ENCODE results near the gene EEFSEC.

EEFSEC gene

GRCh38 chr3:128263946-128264345 lies 110.7 kb downstream of the EEFSEC start:
- Histone ChIP-seq H3K4me2 (ENCODE audit: low read depth, low read length) (no peak overlapping the region), H3F3A (ENCODE audit: insufficient read depth, low read length) (no peaks in the 10 kb centered on the region), H3K27ac (ENCODE audit: low read length) (no peak overlapping the region)

GRCh38 chr3:128266453-128266852 lies 113.2 kb downstream of the EEFSEC start:
- Histone ChIP-seq H3K27ac (ENCODE audit: low read length) (no peak overlapping the region), H3K36me3 (replicated peaks; ENCODE audit: insufficient read depth, low read length) (no peaks in the 10 kb centered on the region), H4K20me1 (ENCODE audit: insufficient read depth, low read length) (no peaks in the 10 kb centered on the region), H3K4me2 (ENCODE audit: low read depth, low read length) (no peak overlapping the region), H3F3A (ENCODE audit: insufficient read depth, low read length) (no peaks in the 10 kb centered on the region), H3K9ac (ENCODE audit: low read length) (no peak overlapping the region), H3K79me2 (ENCODE audit: low read length) (no peaks in the 10 kb centered on the region), H3K9me3 (replicated peaks; ENCODE audit: insufficient read depth, low read length) (no peaks in the 10 kb centered on the region), H3K9me2 (replicated peaks; ENCODE audit: insufficient read depth, low read length) (no peaks in the 10 kb centered on the region), H3K27me3 (replicated peaks; ENCODE audit: insufficient read depth, low read length) (no peaks in the 10 kb centered on the region), H2AFZ (ENCODE audit: low read length) (no peak overlapping the region), H3K4me3 (ENCODE audit: low read length) (no peak overlapping the region), H3K4me1 (ENCODE audit: low read length) (no peaks in the 10 kb centered on the region)
- DNase-seq, result no peak
- TF ChIP-seq EZH2phosphoT487 (IDR thresholded peaks at IDR 0.05; ENCODE audit: low read length) (no peak), CTCF (IDR thresholded peaks at IDR 0.05; ENCODE audit: low read length) (no peak), EZH2 (optimal IDR thresholded peaks at IDR 0.05; ENCODE audit: low read depth, low read length) (no peak)

More at GRCh38 chr3:128263946-128264345, 110.7 kb downstream of the EEFSEC start:
- Histone ChIP-seq H3K9ac (ENCODE audit: low read length) (no peak overlapping the region), H3K27me3 (replicated peaks; ENCODE audit: insufficient read depth, low read length) (no peaks in the 10 kb centered on the region), H3K9me3 (replicated peaks; ENCODE audit: insufficient read depth, low read length) (no peaks in the 10 kb centered on the region), H3K79me2 (ENCODE audit: low read length) (no peaks in the 10 kb centered on the region), H3K4me1 (ENCODE audit: low read length) (no peaks in the 10 kb centered on the region), H2AFZ (ENCODE audit: low read length) (no peak overlapping the region), H4K20me1 (ENCODE audit: insufficient read depth, low read length) (no peaks in the 10 kb centered on the region), H3K36me3 (replicated peaks; ENCODE audit: insufficient read depth, low read length) (no peaks in the 10 kb centered on the region), H3K9me2 (replicated peaks; ENCODE audit: insufficient read depth, low read length) (no peaks in the 10 kb centered on the region), H3K4me3 (ENCODE audit: low read length) (no peak overlapping the region)
- no peak for TF ChIP-seq EZH2phosphoT487 (IDR thresholded peaks at IDR 0.05; ENCODE audit: low read length)
- no peak for TF ChIP-seq CTCF (IDR thresholded peaks at IDR 0.05; ENCODE audit: low read length)
- TF ChIP-seq EZH2 (optimal IDR thresholded peaks at IDR 0.05; ENCODE audit: low read depth, low read length), result no peak
- no peak for DNase-seq

GRCh38 chr3:128267541-128267940 lies 114.3 kb downstream of the EEFSEC start:
- H3K79me2 ChIP-seq (ENCODE audit: low read length), result no peaks in the 10 kb centered on the region
- H4K20me1 ChIP-seq (ENCODE audit: insufficient read depth, low read length), result no peaks in the 10 kb centered on the region
- H3K36me3 ChIP-seq (replicated peaks; ENCODE audit: insufficient read depth, low read length), result no peaks in the 10 kb centered on the region
- no peaks in the 10 kb centered on the region for H3K9me3 ChIP-seq (replicated peaks; ENCODE audit: insufficient read depth, low read length)
- no peak overlapping the region for H3K4me2 ChIP-seq (ENCODE audit: low read depth, low read length)
- H3K27me3 ChIP-seq (replicated peaks; ENCODE audit: insufficient read depth, low read length), result no peaks in the 10 kb centered on the region
- TF ChIP-seq EZH2 (optimal IDR thresholded peaks at IDR 0.05; ENCODE audit: low read depth, low read length) (no peak), CTCF (IDR thresholded peaks at IDR 0.05; ENCODE audit: low read length) (no peak), EZH2phosphoT487 (IDR thresholded peaks at IDR 0.05; ENCODE audit: low read length) (no peak)
- no peaks in the 10 kb centered on the region for H3K4me1 ChIP-seq (ENCODE audit: low read length)
- no peak for DNase-seq
- H3K4me3 ChIP-seq (ENCODE audit: low read length), result no peak overlapping the region
- H3K27ac ChIP-seq (ENCODE audit: low read length), result no peak overlapping the region
- no peak overlapping the region for H2AFZ ChIP-seq (ENCODE audit: low read length)
- H3K9ac ChIP-seq (ENCODE audit: low read length), result no peak overlapping the region
- no peaks in the 10 kb centered on the region for H3F3A ChIP-seq (ENCODE audit: insufficient read depth, low read length)
- no peaks in the 10 kb centered on the region for H3K9me2 ChIP-seq (replicated peaks; ENCODE audit: insufficient read depth, low read length)

All from MM.1S (cell line).